ENCODE data around the gene KIRREL3. TPM values are rescaled to one million over a fixed set of nuclear protein-coding genes. Genes with fewer than 3 reads are reported as not detected.
A peak's percentile ranks its signal among the peaks of the same experiment; 100 is the strongest.

KIRREL3 gene
- total RNA-seq, 1 experiment from 2014 or later: 0.28 TPM

DNA sequence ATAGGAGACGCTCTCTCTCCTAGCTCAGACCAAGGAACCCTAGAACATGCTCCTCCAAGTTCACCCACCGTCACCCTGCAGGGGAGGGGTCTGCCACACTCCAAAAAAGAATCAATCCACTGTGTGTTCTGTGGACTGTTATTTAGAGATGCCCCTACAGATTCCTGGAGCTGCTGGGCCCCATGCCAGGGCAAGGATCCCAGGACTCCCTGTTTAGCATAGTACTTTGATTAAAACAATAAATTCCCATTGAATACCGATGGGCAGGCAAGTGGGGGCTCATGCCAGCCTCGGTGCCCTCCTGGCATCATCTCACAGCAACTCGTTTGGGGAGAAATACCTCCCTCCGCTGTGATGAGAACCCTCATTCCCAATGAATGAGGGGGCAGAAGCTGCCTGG, 397.6 kb downstream of the KIRREL3 start:
- no peak for DNase-seq (ENCODE audit: low spot score)

DNA sequence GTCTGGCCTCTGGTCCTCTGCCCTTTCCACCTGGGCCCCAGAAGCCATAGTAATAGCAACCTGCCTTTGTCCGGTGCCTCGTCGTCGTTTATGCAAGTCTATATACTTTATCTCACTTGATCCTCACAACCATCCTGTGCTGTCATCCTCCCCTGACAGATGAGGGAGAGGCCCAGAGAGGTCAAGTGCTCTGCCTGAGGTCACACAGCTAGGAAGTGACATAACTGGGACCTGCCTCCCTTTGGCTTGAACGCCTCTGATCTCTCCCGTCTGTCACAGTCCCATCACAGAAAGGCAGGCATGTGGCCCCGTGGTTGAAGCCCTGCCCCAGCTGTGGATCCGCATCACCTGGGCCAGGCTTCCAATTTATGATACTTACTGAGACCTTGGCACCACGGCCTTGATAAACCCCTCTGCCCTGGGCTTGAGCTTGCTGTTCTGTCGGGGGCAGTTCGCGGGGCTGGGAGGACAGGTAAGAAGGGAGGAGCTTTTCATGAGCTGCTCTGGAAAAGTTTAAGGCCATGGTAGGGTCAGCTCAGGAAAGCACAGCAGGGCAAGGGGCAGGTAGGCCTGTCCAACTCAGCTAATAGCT, 398.1 kb downstream of the KIRREL3 start:
- DNase-seq (ENCODE audit: low spot score): no peak

DNA sequence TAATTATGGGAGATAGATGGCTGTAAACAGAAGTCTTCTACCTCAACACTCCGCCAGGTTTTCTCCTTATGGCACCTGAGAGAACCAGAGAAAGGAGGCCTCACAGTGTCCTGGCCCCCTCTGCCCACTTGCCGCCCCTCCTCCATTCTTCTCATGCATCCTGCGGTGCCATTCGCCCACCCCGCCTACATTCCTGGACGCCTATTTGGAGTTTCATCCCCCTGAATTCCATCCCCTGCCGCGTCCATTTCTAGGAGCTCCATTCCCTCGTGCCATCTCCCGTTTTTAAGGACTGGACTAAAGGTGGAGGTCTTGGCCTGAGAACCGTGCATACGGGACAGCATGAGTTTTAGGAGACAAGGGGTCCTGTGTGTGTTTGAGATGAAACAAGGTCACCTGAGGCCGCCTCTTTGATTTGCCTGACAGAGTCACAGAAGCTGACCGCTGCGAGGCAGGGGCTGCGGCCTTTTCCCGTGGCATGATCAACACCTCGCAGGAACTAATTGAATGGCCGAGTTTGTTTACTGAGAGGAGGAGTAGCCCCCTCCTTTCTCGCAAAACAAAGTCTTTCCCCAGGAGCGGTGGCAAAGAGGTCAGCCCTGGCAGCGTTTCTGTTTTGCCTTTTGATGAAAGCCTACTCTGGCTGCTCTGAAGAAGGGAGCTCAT, 398.9 kb downstream of the KIRREL3 start:
- no peak for DNase-seq (ENCODE audit: low spot score)

DNA sequence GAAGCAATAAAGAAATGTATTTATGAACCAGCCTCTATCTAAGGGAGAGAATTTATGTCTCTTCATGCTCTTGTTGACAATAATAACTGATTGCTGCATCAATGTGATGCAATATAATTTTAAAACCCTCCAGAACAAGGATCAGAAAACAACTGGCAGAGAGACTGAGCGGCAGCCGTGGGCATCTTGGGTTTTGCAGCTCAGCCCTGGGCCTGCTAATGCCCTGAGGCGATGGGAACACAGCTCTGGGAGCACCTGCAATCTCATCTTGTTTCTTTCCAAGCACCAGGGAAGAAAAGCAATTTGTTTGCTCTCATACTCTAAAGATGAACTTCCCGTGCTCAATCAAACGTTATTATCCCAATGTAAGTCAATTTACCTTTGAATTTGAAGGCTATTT, 399.4 kb downstream of the KIRREL3 start:
- no peak for DNase-seq (ENCODE audit: low spot score)

DNA sequence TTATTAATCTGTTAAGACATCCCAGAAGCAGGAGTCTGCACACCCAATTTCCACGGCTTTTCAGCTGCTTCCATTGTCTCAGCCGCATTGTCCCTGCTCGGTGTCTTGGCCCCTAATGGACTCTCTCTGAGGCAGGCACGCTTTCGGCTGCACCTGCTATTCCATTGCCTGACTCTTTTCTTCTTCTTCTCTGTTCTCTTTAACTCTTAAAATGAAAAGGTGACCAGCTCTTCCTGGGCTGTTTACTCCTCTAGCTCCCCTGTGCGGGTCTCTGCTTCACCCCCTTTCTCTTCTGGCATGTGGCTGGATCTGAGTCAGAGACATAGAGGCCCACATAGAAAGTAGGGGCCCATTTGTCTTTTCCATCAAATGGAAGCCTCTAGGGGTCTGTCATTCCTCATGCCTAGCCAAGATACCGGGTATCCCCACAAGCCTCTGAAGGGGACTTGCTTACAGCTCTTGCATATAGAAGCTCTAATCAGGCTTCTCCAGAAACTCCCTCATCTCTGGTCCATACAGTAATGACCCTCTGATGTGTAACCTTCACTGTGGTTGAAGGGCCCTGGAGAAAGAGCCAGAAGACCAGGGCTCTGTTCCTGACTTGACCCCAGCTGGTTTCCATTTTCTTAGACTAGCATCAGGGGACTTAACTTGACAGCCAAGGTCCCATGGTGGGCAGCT, 401.2 kb downstream of the KIRREL3 start:
- no peak for DNase-seq (ENCODE audit: low spot score)

- no peak for DNase-seq (ENCODE audit: low spot score)
Measured at GRCh38 chr11:126598344-126599216, 402.0 kb downstream of the KIRREL3 start.

- no peak for DNase-seq (ENCODE audit: low spot score)
Measured at GRCh38 chr11:126597041-126597440, 403.5 kb downstream of the KIRREL3 start.

GRCh38 chr11:126596474-126596873, 404.1 kb downstream of the KIRREL3 start:
- no peak for DNase-seq (ENCODE audit: low spot score)

DNA sequence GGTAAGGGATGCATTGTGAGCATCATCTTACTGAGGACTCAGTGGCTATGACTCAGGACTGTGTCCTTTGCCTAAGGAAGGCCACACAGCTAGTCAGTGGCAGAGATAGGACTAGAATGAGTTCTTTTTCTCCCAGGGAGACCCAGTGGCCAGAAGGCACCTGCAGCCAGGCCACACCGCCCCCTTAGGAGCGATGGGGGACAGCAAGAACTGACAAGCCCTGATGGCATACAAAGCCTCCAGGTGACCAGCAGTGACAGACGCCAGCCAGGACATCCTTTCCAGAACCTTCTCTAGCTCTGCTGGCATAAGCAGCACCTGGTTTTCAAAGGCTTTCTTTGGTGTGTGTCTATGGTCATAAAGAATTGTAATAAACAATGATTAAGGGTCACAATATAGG, 405.0 kb downstream of the KIRREL3 start:
- DNase-seq (ENCODE audit: low spot score): no peak

GRCh38 chr11:126594921-126595367, 405.6 kb downstream of the KIRREL3 start:
- no peak for DNase-seq (ENCODE audit: low spot score)

DNA sequence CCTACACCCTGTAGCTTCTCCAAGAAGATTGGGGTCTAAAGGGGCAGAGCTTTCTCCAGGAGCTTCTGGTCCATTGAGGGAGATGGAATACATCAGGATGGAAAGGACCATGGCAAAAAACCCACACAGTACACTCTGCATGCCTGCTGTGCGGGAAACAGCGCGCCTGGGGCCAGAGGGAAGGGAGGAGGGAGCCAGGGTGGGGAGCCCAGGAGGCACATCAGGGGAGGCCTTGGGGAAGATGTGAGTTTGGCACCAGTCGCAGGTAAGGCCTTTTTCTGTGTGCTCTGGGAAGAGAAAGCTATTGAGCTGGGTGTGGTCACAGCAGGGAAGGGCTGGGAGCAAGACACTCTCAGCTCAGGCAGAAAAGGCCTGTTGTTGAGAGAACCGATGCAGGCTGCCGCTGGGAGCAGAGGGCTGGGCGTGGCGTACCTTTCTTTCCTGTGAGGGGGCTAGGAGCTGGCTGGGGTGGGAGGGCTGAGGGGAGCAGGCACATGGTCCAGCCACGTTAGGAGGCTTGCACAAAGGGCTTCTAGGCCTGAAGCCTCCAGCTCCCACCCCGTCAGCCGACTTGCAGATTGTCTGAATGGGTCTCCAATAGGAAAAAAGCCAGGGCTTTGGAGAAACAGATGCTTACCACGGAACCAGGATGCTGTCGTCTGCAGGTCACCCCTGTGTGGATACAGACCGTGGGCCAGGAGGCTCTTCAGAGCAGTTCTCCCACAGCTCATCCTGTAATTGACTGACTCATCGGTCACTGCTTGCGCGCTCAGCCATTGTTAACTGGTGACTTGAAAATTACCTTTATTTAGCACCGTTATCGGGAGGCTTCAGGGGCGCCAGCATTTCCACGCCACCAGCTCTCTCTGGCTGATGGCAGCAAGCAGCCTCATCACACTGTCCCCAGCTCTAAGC, 407.8 kb downstream of the KIRREL3 start:
- DNase-seq (ENCODE audit: low spot score): no peak

DNA sequence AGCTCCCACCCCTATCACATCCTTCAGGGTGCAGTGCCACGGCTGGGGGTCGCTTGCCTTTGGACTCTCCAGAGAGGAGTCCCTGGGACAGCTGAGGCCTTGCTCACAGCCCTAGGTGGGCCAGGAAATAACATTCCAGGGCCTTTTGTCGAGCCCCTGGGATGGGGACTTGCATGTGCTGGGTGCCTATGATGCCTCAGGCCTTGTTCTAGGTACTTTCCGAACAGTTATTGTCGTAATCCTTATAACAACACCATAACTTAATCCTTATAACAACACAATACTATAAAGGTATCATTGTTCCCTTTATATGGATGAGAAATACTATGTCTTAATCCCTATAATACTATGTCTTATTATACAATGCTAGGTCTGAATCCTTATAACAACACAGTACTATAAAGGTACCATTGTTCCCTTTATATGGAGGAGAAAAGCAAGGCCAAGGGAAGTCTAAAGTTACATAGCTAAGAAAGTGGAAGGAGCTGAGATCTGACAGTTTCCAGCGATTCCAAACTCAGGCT, 408.5 kb downstream of the KIRREL3 start:
- no peak for DNase-seq (ENCODE audit: low spot score)

DNA sequence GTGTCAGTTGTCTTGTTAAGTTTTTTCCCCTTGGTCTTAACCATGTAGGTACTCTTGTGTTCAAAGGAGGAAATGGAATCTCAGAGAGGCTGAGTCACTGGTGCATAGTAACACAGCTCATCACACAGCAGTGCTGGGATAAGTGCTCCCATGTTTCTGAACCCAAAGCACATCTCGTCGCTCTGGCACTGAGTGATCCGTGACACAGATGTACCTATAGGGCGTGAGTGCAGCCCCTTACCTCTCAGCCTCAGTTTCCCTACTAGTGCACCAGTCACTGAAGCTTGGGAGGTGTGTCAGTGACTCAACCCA, 411.1 kb downstream of the KIRREL3 start:
- no peak for DNase-seq (ENCODE audit: low spot score)

DNA sequence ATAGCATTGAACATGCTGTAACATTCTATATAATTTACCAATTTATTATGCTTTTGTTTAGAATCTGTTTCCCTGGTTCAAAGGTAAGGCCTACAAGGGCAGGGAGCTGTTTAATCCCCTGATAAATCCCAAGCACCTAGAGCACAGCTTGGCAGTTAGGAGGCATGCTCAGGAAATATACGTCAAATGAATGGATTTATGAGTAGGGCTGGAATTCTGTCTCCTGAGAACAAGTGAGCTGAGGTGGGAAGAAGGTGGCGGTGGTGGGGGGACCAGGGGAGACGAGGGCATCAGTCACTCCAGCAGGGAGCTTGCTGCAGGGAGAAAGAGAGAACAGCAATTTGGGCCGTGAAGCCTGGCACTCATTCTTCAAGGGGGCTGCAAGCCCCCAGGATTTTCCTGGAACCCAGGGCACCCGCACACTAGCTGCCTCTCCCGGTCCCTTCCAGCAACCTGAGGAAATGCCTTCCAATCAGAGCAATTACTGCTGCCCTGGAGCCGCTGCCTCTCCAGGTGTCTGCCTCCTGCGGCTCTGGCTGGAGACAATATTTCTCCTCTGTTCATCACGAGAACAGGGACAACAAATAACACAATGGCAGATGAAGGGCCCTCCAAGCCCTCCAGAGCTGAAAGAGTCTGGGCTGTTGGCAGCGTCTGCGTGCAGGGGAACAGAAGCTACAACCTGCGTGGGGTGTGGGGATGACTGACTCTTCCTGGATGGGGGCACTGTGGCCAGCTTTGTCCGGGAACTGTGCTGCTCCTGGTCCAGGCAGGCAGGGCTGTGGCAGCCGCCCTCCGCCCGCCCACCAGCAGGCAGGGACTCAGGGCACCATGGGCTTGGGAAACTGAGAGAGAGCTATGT, 411.7 kb downstream of the KIRREL3 start:
- no peak for DNase-seq (ENCODE audit: low spot score)

- no peak for DNase-seq (ENCODE audit: low spot score)
Measured at GRCh38 chr11:126587541-126587940, 413.0 kb downstream of the KIRREL3 start.

DNA sequence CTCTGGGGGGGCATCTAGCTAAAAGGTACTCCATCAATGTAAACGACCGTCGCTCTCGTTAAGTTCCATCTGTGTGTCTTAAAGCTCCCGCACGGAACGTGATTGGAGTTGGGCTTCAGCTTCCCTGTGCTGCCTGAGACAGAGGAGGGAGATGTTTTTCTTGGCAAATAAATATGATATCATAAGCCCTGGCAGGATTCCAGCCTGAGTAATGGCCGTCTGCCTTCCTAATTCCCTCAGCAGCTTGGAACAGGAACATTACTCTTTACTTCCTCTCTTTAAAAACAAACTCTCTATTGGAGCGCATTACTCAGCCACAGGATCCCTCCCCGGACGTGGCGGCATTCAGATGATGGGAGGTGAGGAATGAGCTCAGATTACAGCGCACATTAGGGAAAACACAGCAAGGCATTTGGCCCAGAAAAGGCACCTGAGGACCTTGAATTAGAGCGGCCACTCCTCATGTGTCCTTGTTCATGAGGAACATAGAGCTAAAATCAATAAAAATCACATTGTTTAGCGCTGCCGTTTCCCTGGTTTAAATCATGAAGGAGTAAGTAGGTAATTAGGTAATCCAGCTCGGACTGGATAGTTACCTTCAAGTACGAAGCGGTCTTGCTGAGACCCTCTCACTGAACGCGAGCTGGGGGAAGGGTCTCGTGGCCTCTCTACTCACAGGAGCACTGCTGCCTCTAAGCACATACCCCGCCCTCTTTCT, 414.6 kb downstream of the KIRREL3 start:
- peak; percentile 76 for DNase-seq (ENCODE audit: low spot score)

- no peak for DNase-seq (ENCODE audit: low spot score)
Measured at GRCh38 chr11:126585388-126585773, 415.2 kb downstream of the KIRREL3 start.

DNA sequence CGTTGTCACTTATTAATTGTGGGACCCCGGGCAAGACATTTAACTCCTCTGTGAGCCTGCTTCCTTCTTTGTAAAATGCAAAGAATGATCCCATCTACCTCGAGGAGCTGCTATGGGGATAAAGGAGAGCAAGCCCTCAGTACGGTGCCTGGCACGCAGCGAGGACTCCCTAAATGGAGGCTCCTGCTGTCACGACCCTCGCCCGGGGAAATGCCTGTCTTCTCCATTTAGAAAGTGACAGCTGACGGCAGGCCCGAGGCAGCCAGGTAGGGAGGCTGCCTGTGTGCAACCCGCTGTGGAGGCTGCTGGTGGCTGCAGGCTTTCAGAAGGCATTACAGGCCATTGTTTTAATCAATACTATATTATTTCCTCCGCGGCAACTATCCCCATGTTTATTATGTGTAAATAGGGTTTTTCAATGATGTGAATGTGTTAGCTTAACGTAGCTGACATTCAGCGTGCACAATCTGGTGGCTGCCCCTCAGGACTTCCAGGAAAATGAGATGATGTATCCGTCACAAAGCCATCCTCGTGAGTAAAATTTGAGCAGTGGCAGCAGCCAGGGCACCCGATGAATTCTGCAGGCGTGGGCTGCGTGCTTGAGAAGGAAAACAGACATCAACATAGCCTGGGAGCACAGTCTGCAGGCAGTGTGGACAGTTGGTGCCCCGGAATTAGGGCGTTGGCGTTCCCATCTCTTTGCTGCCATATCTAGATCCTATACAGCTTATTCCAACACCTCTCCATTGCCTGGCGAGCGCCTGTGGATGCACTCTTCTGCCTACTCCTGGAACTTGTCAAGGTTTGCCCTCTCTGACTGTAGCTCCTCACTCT, 416.8 kb downstream of the KIRREL3 start:
- DNase-seq (ENCODE audit: low spot score): no peak
